Neural cell (in vitro differentiated cells): Measurements from ENCODE around the gene TFDP1. TPM values are rescaled to one million over a fixed set of nuclear protein-coding genes. Genes with fewer than 3 reads are reported as not detected.

Experiments used
- H2AFZ ChIP-seq: fragments of 200-600, 300-800 bp; sonication (generic), shearing (Covaris generic); 2 replicates; pipeline ENCODE4 v1.6.0; 2014; ENCODE audit warnings: low read depth, mild to moderate bottlenecking, antibody characterized with exemption, low read length, moderate library complexity
- H3F3A ChIP-seq: fragments of 200-600 bp; shearing (Covaris generic); 2 replicates; pipeline ENCODE4 v1.6.1; 2016; ENCODE audit warnings: mild to moderate bottlenecking, moderate library complexity, mixed read lengths, antibody characterized with exemption, low read length; ENCODE audit not compliant: insufficient read depth, poor library complexity, severe bottlenecking
- H3K27ac ChIP-seq: fragments of 200-600, 300-800 bp; sonication (generic), shearing (Covaris generic); 2 replicates; pipeline ENCODE4 v1.5.1; 2014; ENCODE audit warnings: mild to moderate bottlenecking, low read length, moderate library complexity
- H3K27me3 ChIP-seq: fragments of 300-800, 200-600 bp; sonication (generic), shearing (Covaris generic); 2 replicates; pipeline ENCODE4 v1.6.0; 2014; ENCODE audit warnings: mild to moderate bottlenecking, low read depth, low read length, moderate library complexity; ENCODE audit not compliant: insufficient read depth
- H3K36me3 ChIP-seq: fragments of 300-800, 200-600 bp; sonication (generic), shearing (Covaris generic); 2 replicates; pipeline ENCODE4 v1.5.1; 2014; ENCODE audit warnings: mild to moderate bottlenecking, antibody characterized with exemption, low read length, moderate library complexity; ENCODE audit not compliant: insufficient read depth
- H3K4me2 ChIP-seq: fragments of 300-800, 200-600 bp; sonication (generic), shearing (Covaris generic); 2 replicates; pipeline ENCODE4 v1.6.0; 2014; ENCODE audit warnings: mild to moderate bottlenecking, low read length
- H3K4me3 ChIP-seq: fragments of 300-800, 200-600 bp; sonication (generic), shearing (Covaris generic); 2 replicates; pipeline ENCODE4 v1.5.1; 2014; ENCODE audit warnings: mild to moderate bottlenecking, low read length, moderate library complexity
- H3K79me2 ChIP-seq: fragments of 200-600 bp; shearing (Covaris generic); replicated peaks from 2 replicates; pipeline ENCODE4 v1.6.0; 2014; ENCODE audit warnings: mild to moderate bottlenecking, low read length, moderate library complexity; ENCODE audit not compliant: insufficient read depth
- H3K9ac ChIP-seq: fragments of 300-800, 200-600 bp; sonication (generic), shearing (Covaris generic); 2 replicates; pipeline ENCODE4 v1.6.1; 2016; ENCODE audit warnings: mild to moderate bottlenecking, low read length, mixed read lengths
- H3K9me2 ChIP-seq: fragments of 200-600 bp; shearing (Covaris generic); 2 replicates; pipeline ENCODE4 v1.6.1; 2016; ENCODE audit warnings: mild to moderate bottlenecking, low read length, mixed read lengths; ENCODE audit not compliant: insufficient read depth
- H3K9me3 ChIP-seq: fragments of 200-600, 300-800 bp; sonication (generic), shearing (Covaris generic); 2 replicates; pipeline ENCODE4 v1.6.1; 2016; ENCODE audit warnings: mild to moderate bottlenecking, mixed run types, low read length, moderate library complexity, mixed read lengths
- H4K20me1 ChIP-seq: fragments of 200-600 bp; shearing (Covaris generic); 2 replicates; pipeline ENCODE4 v1.6.1; 2016; ENCODE audit warnings: mild to moderate bottlenecking, mixed run types; ENCODE audit not compliant: insufficient read depth
- EZH2 ChIP-seq: fragments of 200-600, 300-800 bp; shearing (Covaris generic), sonication (generic); IDR thresholded peaks from 2 replicates; pipeline ENCODE4 v1.6.1; 2014; ENCODE audit warnings: antibody characterized with exemption, low read length, borderline replicate concordance, mild to moderate bottlenecking; ENCODE audit not compliant: insufficient read depth, poor library complexity, severe bottlenecking
- MXI1 ChIP-seq: fragments of 450-650 bp; conservative IDR thresholded peaks from 2 replicates; pipeline ENCODE4 v1.6.1; 2014; ENCODE audit warnings: antibody characterized with exemption, mild to moderate bottlenecking; ENCODE audit not compliant: poor library complexity, severe bottlenecking
- POLR2AphosphoS5 ChIP-seq: IDR thresholded peaks from 2 replicates; pipeline ENCODE4 v1.6.1; 2012
- REST ChIP-seq: IDR thresholded peaks from 2 replicates; pipeline ENCODE4 v1.6.1; 2012; ENCODE audit warnings: borderline replicate concordance
- SMC3 ChIP-seq: fragments of 450-650 bp; conservative IDR thresholded peaks from 2 replicates; pipeline ENCODE4 v1.6.1; 2014; ENCODE audit warnings: antibody characterized with exemption, mild to moderate bottlenecking, moderate library complexity; ENCODE audit not compliant: poor library complexity
- TAF1 ChIP-seq: IDR thresholded peaks from 2 replicates; pipeline ENCODE4 v1.6.1; 2012; ENCODE audit warnings: low read depth
- polyA plus RNA-seq: library from polyadenylated mRNA; depleted of rRNA; stranded (reverse); fragments of >200 nt; gene quantifications from 2 replicates; pipeline ENCODE4 v1.2.3, GENCODE V29; 2014
- TF ChIP-seq, protein P1 (sequence below): fragments of 450-650 bp; IDR thresholded peaks from 2 replicates; pipeline ENCODE4 v1.5.1; 2014; ENCODE audit warnings: antibody characterized with exemption, mild to moderate bottlenecking, moderate library complexity; ENCODE audit not compliant: poor library complexity, severe bottlenecking

TFDP1 gene
- polyA plus RNA-seq, 1 donor from 2014 or later, result 81.2 TPM

- H3K27me3 ChIP-seq, result no peaks in the 10 kb centered on the region
- H3K4me2 ChIP-seq, result no peak overlapping the region
- H2AFZ ChIP-seq, result no peak overlapping the region
- no peaks in the 10 kb centered on the region for H3K9me3 ChIP-seq
- H3K9me2 ChIP-seq, result no peaks in the 10 kb centered on the region
- H4K20me1 ChIP-seq, result no peaks in the 10 kb centered on the region
- no peak overlapping the region for H3K27ac ChIP-seq
- no peaks in the 10 kb centered on the region for H3F3A ChIP-seq
- H3K9ac ChIP-seq, result no peak overlapping the region
- peaks cover 34% of the 10 kb centered on the region for H3K79me2 ChIP-seq
- H3K4me3 ChIP-seq, result no peak overlapping the region
- no peak for TF ChIP-seq REST
- TF ChIP-seq, protein P1, sequence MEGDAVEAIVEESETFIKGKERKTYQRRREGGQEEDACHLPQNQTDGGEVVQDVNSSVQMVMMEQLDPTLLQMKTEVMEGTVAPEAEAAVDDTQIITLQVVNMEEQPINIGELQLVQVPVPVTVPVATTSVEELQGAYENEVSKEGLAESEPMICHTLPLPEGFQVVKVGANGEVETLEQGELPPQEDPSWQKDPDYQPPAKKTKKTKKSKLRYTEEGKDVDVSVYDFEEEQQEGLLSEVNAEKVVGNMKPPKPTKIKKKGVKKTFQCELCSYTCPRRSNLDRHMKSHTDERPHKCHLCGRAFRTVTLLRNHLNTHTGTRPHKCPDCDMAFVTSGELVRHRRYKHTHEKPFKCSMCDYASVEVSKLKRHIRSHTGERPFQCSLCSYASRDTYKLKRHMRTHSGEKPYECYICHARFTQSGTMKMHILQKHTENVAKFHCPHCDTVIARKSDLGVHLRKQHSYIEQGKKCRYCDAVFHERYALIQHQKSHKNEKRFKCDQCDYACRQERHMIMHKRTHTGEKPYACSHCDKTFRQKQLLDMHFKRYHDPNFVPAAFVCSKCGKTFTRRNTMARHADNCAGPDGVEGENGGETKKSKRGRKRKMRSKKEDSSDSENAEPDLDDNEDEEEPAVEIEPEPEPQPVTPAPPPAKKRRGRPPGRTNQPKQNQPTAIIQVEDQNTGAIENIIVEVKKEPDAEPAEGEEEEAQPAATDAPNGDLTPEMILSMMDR, result no peak
- TF ChIP-seq TAF1, result no peak
- no peak for TF ChIP-seq MXI1
- TF ChIP-seq EZH2, result no peak
- no peak for TF ChIP-seq SMC3
- H3K36me3 ChIP-seq, result peaks cover 5% of the 10 kb centered on the region
Measured at GRCh38 chr13:113588394-113589111, 4.0 kb downstream of the TFDP1 start.

DNA sequence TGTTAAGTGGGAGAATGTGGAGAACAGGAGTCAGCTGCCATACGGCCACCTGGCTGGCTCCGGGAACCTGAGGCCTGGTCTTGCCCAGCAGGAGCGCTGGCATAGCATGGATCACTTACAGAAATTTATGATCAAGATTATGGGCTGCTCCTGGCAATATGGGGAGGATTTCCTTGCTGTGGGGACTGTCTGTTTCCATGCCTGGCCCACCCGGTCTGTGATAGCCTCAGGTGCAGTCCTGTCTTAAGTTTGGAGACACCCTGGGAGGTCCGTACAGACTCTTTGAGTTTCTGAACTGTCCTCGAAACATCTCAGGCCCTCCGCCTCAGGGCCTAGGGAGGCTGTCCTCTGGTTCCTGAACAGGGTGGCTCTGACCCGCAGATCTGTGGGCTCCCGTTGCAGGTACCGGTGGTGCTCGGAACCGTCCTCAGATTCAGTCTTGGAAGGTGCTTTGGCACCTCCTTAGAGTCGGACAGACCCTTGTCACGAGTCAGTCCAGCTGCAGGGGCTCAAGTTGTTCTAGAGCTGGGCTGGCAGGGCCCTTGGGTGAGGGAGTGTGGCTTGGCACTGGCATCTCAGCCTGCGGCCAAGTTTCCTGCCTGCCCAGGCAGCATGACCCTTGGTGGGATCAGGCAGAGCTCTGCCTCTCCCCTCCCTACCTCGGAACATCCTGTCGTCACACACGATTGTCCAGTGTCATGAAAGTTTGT is 4.9 kb downstream of the TFDP1 start:
- H3K9me3 ChIP-seq, result no peaks in the 10 kb centered on the region
- peaks cover 34% of the 10 kb centered on the region for H3K79me2 ChIP-seq
- no peak overlapping the region for H3K4me2 ChIP-seq
- H2AFZ ChIP-seq, result no peak overlapping the region
- H3K27me3 ChIP-seq, result no peaks in the 10 kb centered on the region
- no peaks in the 10 kb centered on the region for H4K20me1 ChIP-seq
- H3F3A ChIP-seq, result no peaks in the 10 kb centered on the region
- no peak overlapping the region for H3K4me3 ChIP-seq
- peaks cover 5% of the 10 kb centered on the region for H3K36me3 ChIP-seq
- H3K27ac ChIP-seq, result no peak overlapping the region
- no peak overlapping the region for H3K9ac ChIP-seq
- no peaks in the 10 kb centered on the region for H3K9me2 ChIP-seq
- TF ChIP-seq REST (no peak), POLR2AphosphoS5 (no peak), TAF1 (no peak), EZH2 (no peak)
